NT2/D1 (cell line): ENCODE data around the gene STK24.

Source experiments
- SUZ12 ChIP-seq: IDR thresholded peaks from 2 replicates; pipeline ENCODE4 v1.6.1; 2011; ENCODE audit not compliant: insufficient read length, insufficient read depth; ENCODE audit errors: extremely low read depth
- YY1 ChIP-seq: IDR thresholded peaks from 2 replicates; pipeline ENCODE4 v1.6.1; 2011; ENCODE audit not compliant: insufficient read length, insufficient read depth
- ZNF274 ChIP-seq: IDR thresholded peaks from 2 replicates; pipeline ENCODE4 v1.6.1; 2011; ENCODE audit warnings: mild to moderate bottlenecking, low read depth, low read length

GRCh38 chr13:98622931-98623331, 46.0 kb upstream of the STK24 start:
- TF ChIP-seq ZNF274 (no peak), YY1 (no peak), SUZ12 (no peak)
